Heart right ventricle (tissue), 16 donors: Measurements from ENCODE around the gene PRTFDC1. TPM values are rescaled to one million over a fixed set of nuclear protein-coding genes. Genes with fewer than 3 reads are reported as not detected.

ENCODE experiments used
- ATAC-seq, 8 donors: fragments of 200-7000 bp; cut with Tn5 transposase; one replicate each; pipeline ENCODE4 v1.9.1; 2020; ENCODE audit warnings: mild to moderate bottlenecking in 8 of 8, moderate library complexity in 8 of 8, moderate number of reproducible peaks in 1 of 8
- DNase-seq, 2 donors: peaks; one replicate each; pipeline ENCODE4 v3.0.0-alpha.2; 2020
- H3K27ac ChIP-seq, 10 donors: fragments of 200-600 bp; sonication (generic) in 2 of 10; one replicate each; pipeline versions ENCODE4 v1.5.0 to v1.8.0; 2020 to 2022; ENCODE audit warnings: mild to moderate bottlenecking in 3 of 10
- H3K27me3 ChIP-seq, 7 donors: fragments of 200-600 bp; one replicate each; pipeline ENCODE4 v1.8.0; 2021 to 2022; ENCODE audit warnings: mild to moderate bottlenecking in 2 of 7
- H3K36me3 ChIP-seq, 9 donors: fragments of 200-600 bp; sonication (generic) in 1 of 9; one replicate each; pipeline versions ENCODE4 v1.5.0 to v1.8.0; 2020 to 2022; ENCODE audit warnings: mild to moderate bottlenecking in 2 of 9
- H3K4me1 ChIP-seq, 9 donors: fragments of 200-600 bp; sonication (generic) in 1 of 9; one replicate each; pipeline versions ENCODE4 v1.5.0 to v1.8.0; 2020 to 2022; ENCODE audit warnings: mild to moderate bottlenecking in 4 of 9
- H3K4me3 ChIP-seq, 10 donors: fragments of 200-600 bp; sonication (generic) in 2 of 10; one replicate each; pipeline versions ENCODE4 v1.5.0 to v1.8.0; 2020 to 2022; ENCODE audit warnings: mild to moderate bottlenecking in 7 of 10, moderate library complexity in 2 of 10
- H3K9me3 ChIP-seq, 11 donors: fragments of 200-600 bp in 10 of 11; sonication (generic) in 2 of 11; one replicate each; pipeline versions ENCODE4 v1.5.0 to v1.8.0; 2013 to 2022; ENCODE audit warnings: mild to moderate bottlenecking in 2 of 11, control low read depth in 1 of 11, moderate library complexity in 1 of 11
- CTCF ChIP-seq, 9 donors: fragments of 200-600 bp; sonication (generic) in 2 of 9; IDR thresholded peaks; one replicate each; pipeline versions ENCODE4 v1.5.0 to v1.8.0; 2021 to 2022; ENCODE audit warnings: antibody characterized with exemption in 9 of 9, mild to moderate bottlenecking in 5 of 9, moderate library complexity in 1 of 9
- WGBS, 2 donors: extraction: QIAGEN DNeasy Blood & Tissue Kit; methylation state at CpG; one replicate each; pipeline ENCODE4 v1.1.7; 2013; ENCODE audit warnings: inconsistent platforms in 1 of 2; 5-methylcytosine and 5-hydroxymethylcytosine counted together
- intact Hi-C, 10 donors: fragments of 100-400 bp; cut with DNase I; formaldehyde crosslinking; loops; one replicate each; pipeline versions ENCODE4 v1.11.1 to v1.14.2; 2022
- polyA plus RNA-seq, 2 donors: library from polyadenylated mRNA; stranded (reverse); fragments of 200-250 nt; gene quantifications; one replicate each; pipeline ENCODE4 v1.2.3, GENCODE V29; 2013
- total RNA-seq, 10 donors: library from RNA; stranded (reverse); fragmentation: NEBNext Ultra II Directional in 3 of 10; extraction: Animal tissue kit (Norgen Biotek cat#: 25700) in 3 of 10; gene quantifications; one replicate each; pipeline versions ENCODE4 v1.2.1 to v1.2.4, GENCODE V29; 2021 to 2023
- donor health status: Arrhythmogenic right ventricular cardiomyopathy.
- donor health status: ischemic (EF 13 %, LVEDD 7.1; RV severe dilation, severe dysfunction).
- donor health status: healthy with polysubstance abuse.
- donor health status: DM: no; HTN: yes; CAD: no.
- donor health status: DM: no; HTN: no; CAD: no.
- donor health status: ischemic (EF 25% LVEDD 6.9; RV normal size, moderate dysfunction).
- donor health status: ischemic (EF 25% LVEDD 5.7; RV mildly dilated, moderate dysfunction).
- donor health status: healthy.
- donor health status: DM: yes; HTN: yes; CAD: no.
- donor health status: Ischemic cardiomyopathy.
- donor health status: ischemic (EF 35%, LVEDD 5.7; RV mildly dilated, moderate dysfunction).
- donor health status: nonischemic (EF 11% LVEDD 7.7; RV severe dilation, severe dysfunction).
- donor health status: DM: yes; HTN: yes; CAD: no.
- donor health status: PGD.
- donor health status: ischemic (EF 29% LVEDD 5.4; RV normal size, mild dysfunction).
- donor health status: nonischemic (EF 23%, LVEDD 6.1; RV moderate dilation, normal function).

The PRTFDC1 gene
- total and polyA plus RNA-seq, 12 donors: 2.5 to 11.4 (median 5.0) TPM

DNA sequence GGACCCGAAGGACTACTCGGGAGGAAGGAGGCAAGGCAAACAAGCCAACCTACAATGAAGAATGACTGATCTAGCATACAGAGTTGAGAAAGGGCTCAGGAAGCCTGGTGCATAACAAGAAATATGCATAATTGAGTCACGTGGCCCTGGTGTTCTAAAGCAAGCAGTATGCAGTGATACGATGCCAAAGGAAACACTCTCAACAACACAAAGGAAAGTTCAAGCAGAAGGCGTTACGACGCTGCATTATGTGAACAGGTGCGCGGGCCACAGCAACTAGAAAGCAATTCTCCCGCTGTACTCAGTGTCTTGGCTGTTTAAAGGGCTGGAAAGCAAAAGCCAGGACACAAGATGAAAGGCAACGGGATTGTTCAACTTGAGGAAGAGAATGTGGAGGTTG, 100.8 kb downstream of the PRTFDC1 start:
- ATAC-seq (no peak), DNase-seq (no peak)
- Histone ChIP-seq H3K27ac (no peak overlapping the region), H3K4me1 (peaks cover 0 to 20% (median 5%) of the 10 kb centered on the region in 9 donors), H3K4me3 (no peak overlapping the region), H3K36me3 (no peaks in the 10 kb centered on the region), H3K27me3 (no peaks in the 10 kb centered on the region), H3K9me3 (no peaks in the 10 kb centered on the region)
- TF ChIP-seq CTCF (IDR thresholded peaks at IDR 0.05): no peak
- intact Hi-C loops: no loop called here
- WGBS, 2 donors: 77 to 83% methylated on average over 11 of the region's 11 CpGs

- no peak for TF ChIP-seq CTCF (IDR thresholded peaks at IDR 0.05)
- no peak for DNase-seq
- Histone ChIP-seq H3K4me1 (peaks cover 0 to 20% (median 5%) of the 10 kb centered on the region in 9 donors), H3K9me3 (no peaks in the 10 kb centered on the region), H3K36me3 (no peaks in the 10 kb centered on the region), H3K27me3 (no peaks in the 10 kb centered on the region), H3K27ac (no peak overlapping the region), H3K4me3 (no peak overlapping the region)
- WGBS, 2 donors: 68 to 72% methylated on average over 1 of the region's 1 CpG
- intact Hi-C loops: no loop called here
- ATAC-seq: no peak
Measured at GRCh38 chr10:24850727-24851296, 101.6 kb downstream of the PRTFDC1 start.

GRCh38 chr10:24849501-24850299, 102.7 kb downstream of the PRTFDC1 start:
- DNase-seq: no peak

DNA sequence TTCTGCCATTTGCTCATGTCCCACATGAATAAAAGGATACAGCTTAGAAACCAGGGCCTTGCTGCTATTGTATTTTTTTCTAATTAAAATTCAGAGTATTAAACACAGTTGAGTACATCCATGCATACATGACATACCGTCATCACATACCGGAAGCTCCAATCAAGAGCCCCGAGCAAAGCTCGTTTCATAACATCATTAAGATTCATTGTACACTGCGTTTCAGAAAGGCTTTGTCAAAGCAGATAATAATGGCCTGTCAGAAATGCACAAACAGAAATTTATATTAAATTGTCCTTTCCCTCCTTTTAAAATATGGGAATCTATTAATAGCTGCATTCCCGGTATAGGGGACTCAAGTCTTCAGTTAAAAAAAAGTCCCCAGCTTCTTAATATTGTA, 103.4 kb downstream of the PRTFDC1 start:
- 62% methylated on average over 6 of the region's 6 CpGs for WGBS, 2 donors
- Histone ChIP-seq H3K4me3 (no peak overlapping the region), H3K27me3 (no peaks in the 10 kb centered on the region), H3K9me3 (no peaks in the 10 kb centered on the region), H3K4me1 (peaks cover 0 to 20% (median 5%) of the 10 kb centered on the region in 9 donors), H3K36me3 (no peaks in the 10 kb centered on the region), H3K27ac (no peak overlapping the region)
- DNase-seq: no peak
- intact Hi-C loops: no loop called here
- no peak for TF ChIP-seq CTCF (IDR thresholded peaks at IDR 0.05)
- no peak for ATAC-seq

More at GRCh38 chr10:24849501-24850299, 102.7 kb downstream of the PRTFDC1 start:
- TF ChIP-seq CTCF (IDR thresholded peaks at IDR 0.05): no peak
- H3K36me3 ChIP-seq: no peaks in the 10 kb centered on the region
- H3K9me3 ChIP-seq: no peaks in the 10 kb centered on the region
- no peaks in the 10 kb centered on the region for H3K27me3 ChIP-seq
- H3K27ac ChIP-seq: no peak overlapping the region
- H3K4me1 ChIP-seq: peaks cover 0 to 20% (median 5%) of the 10 kb centered on the region in 9 donors
- no peak for ATAC-seq
- intact Hi-C loops: no loop called here
- no peak overlapping the region for H3K4me3 ChIP-seq
- WGBS, 2 donors: 89 to 92% methylated on average over 9 of the region's 9 CpGs
